Measurements from ENCODE around the gene PDGFRB.

The PDGFRB gene

DNA sequence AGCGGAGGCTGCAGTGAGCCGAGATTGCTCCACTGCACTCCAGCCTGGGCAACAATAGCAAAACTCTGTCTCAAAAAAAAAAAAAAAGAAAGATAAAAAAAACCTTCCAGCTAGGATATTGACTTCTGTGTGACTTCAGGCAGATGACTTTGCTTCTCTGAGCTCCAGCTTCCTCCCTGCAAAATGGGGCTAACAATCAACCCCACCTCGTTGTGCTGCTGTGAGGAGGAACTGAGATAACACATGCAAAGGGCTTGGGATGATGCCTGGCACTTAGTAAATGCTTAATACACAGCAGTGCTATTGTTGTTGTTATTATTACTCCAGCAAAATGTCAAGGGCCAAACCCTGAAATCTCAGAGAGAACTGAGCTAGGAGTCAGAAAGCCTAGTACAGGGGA, 7.4 kb upstream of the PDGFRB start:
- DNase-seq (ENCODE audit: low read depth in 3 of 3): no peak

GRCh38 chr5:150162142-150162513, 6.5 kb upstream of the PDGFRB start:
- DNase-seq (ENCODE audit: low read depth in 3 of 3): no peak

- DNase-seq (ENCODE audit: low read depth in 3 of 3): peak; percentile 52 to 64 (median 53)
These were observed 5.8 kb upstream of the PDGFRB start for GRCh38 chr5:150161242-150162141.

DNA sequence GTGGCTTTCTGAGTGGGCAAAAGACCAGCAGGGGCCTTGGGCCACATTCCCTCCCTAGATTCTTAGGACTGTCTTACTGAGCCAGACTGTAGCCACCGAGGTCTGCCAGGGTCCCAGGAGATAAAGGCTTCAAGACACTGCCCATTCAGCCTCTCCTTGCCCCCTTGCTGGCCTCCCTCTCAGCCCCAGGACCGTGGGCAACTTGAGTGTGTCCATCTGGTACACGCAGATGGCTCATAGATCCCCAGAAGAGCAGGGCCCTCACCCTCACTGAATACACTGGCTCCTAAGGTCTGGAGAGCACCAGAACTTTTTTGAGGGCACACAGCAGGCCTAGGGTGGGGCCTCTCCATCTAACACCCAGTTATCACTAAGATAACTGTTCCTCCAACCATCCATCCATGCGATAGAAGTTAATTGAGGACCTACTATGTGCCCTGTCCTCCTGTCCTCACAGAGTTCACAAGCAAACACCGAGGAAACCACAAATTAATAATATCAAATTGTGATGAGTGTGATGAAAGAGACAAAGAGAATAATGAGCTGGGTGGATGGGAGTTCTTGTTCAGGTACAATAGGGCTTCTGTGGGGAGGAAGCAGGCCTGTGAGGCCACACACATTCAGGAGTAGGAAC, 4.9 kb upstream of the PDGFRB start:
- no peak for DNase-seq (ENCODE audit: low read depth in 3 of 3)

DNA sequence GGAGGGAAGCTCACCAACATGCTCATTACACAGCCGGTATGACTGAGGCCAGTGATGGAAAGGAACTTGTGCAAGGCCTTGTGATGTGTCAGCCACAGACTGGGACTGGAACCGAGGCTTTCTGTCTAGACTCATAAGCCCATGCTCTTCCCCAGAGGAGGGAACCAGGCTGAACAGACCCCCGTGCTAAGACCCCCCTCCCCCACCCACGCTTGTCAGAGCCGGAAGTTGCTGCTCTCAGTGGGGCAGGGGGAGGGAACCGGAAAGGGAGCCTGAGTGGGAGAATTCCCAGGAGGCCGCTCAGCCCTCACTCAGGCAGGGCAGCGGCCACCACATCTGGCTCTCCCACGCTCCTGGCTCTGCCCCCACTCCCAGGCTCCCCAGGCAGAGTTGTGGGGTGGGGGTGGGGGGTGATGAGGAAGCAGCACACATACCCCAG, 4.1 kb upstream of the PDGFRB start:
- DNase-seq (ENCODE audit: low read depth in 3 of 3): no peak

- no peak for DNase-seq (ENCODE audit: low read depth in 3 of 3)
These were observed 3.4 kb upstream of the PDGFRB start for GRCh38 chr5:150159031-150159430.

- no peak for DNase-seq (ENCODE audit: low read depth in 3 of 3)
These were observed 2.7 kb upstream of the PDGFRB start for GRCh38 chr5:150158170-150158949.

- no peak for DNase-seq (ENCODE audit: low read depth in 3 of 3)
These were observed 1.5 kb upstream of the PDGFRB start for GRCh38 chr5:150157168-150157567.

DNA sequence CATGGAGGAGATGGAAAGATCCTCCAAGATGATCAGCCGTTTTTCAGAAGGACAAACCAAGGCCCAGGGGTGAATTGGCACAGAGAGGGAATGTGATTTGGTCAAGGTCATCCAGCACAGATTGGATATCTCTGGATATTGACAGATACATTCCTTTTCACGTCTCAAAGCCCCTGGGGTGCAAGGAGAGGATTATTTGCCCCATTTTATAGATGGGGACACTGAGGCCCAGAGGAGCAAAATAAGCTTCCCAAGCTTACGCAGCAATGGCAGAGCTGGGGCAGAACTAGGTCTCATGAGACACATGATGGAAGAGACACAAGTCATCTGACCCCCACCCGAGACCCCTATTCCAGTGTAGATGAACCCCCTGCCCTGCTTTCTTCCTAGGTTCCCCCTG, 895 bp upstream of the PDGFRB start:
- no peak for DNase-seq (ENCODE audit: low read depth in 3 of 3)

DNA sequence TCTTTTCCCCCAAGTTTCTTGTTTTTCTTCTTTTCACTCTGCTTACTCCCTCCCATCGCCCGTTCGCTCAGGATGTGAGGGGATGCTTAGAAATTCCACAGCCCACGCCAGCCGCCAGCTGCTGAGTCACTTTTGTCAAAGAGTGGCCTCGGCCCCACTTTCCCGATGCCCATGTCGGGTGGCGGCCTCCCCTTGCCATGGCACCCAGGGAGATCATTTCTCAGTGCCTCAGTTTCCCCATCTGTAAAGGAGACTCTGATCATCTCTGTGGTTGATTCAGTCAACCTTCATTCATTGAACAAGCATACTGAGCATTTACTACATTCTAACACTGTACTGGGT, 353 bp upstream of the PDGFRB start:
- DNase-seq (ENCODE audit: low read depth in 3 of 3): no peak

GRCh38 chr5:150154618-150155128, 972 bp downstream of the PDGFRB start:
- no peak for DNase-seq (ENCODE audit: low read depth in 3 of 3)

DNA sequence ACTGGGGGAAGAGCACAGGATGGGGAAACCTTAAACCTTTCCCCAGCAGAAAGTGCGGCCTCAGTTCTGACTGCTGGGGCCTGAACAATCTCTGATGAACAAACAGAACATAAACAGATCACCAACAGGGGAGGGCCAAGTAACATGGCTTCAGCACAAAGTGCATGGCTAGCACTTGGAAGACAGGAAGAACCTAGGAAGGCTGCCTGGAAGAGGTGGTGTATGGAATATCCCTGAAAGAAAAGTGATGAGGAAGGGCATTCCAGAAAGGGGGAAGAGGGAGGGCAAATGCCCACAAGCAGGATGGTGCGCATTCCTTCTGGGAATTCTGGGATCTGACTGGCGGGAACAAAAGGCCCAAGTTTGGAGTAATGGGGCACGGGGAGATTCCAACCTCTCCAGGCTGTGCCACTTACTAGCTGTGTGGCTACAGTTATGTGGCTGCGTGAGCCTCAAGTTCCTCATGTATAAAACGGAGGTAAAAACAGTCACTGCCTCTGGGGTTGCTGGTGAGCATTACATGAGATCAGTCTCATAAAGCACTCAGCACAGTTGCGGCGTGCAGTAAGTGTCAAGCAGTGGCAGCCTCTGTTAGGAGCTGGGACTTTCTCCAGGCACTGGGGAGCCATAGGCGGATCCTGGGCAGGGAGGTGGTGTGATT, 1.6 kb downstream of the PDGFRB start:
- no peak for DNase-seq (ENCODE audit: low read depth in 3 of 3)

GRCh38 chr5:150153483-150153882, 2.2 kb downstream of the PDGFRB start:
- DNase-seq (ENCODE audit: low read depth in 3 of 3): no peak

DNA sequence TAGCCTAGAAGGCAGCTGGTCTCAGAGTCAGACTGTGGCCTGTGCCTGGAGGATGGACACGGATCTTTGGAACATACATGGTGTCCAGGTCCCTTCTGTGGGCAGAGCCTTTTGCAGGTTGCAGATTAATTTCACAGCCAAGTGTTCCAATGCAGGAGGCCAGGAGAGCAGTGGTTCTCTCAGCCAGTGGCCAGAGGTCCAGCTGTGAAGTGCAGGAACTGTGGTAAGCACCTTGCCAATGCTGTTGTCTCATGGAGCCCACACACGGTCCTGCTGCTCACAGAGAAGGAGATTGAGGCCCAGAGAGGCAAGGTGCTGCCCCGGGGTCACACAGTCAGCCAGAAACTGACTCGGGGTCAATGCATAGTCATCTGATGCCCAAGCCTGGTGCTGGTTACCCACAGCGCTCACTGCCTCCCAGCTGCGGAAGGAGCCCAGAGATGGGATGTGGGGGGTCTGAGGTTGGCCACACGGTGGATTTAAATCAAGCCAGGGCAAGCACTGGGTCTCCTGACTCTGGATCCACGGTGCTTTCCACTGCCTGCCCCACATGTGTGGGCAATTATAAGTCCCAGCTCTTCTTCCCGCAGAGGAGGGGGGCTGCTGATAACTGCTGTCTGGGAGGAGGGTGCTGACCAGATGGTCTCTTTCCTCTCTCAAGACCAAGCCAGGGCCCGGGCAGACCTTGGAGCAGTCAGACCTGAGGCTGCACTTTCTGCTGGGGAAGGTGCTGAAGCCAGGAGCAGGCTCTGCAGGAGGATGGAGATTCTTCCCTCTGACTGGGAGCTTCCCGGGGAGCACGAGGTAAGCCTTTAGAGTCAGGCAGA, 2.8 kb downstream of the PDGFRB start:
- DNase-seq (ENCODE audit: low read depth in 3 of 3): no peak

DNA sequence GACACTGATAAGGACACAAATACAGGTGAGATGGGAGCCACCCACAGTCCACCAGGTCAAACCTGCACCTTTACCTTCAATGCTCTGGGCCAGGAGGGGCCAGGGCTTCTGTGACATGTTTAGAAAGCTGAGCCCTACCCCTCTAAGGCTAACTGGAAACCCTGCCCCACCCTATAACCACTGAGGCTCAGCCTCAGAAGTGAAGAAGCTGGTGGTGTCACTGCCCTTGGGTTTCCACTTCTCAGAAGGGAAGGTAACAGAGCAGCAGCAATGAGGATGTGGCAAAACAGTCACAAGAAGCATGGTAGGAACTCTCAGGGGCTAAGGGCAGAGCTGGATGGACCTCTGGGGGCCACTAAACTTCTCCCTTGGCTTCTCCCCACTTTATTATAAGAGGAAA, 6.0 kb downstream of the PDGFRB start:
- no peak for DNase-seq (ENCODE audit: low read depth in 3 of 3)

DNA sequence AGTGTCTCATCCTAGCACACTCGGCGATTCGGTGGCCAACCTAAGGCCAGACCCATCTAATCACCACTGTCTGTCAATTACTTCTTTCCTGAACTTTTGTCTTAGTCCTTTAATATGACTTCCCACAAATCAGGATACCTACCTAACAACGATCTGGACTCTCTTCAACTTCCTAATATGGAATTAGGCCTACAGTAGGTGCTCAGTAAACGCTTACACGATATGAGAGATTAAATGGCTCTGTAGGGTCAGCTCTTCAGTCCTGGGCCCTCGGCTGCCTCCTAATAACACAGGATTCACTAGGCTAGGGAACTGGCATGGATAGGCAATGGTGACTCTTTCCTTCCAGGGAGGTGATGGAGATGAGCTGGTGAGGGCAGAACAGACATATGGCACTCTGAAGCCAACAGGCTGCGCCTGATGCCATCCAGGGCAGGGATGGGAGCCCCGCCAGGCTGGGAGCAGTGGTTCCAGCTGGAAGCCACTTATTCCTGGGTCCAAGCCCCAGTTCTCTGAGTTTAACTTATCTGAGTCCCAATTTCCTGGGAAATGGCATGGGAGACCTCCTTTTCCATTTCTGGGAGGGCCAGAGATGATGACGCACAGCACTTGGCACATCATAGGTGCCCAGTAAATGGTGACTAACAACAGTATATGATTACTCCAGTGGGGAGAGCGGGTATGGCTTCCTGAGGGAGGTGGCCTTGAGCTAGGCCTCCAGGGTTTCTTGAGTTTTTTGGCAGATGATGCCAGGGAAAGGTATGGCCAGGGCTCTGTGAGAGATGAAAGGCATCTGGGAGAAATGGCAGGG, 7.3 kb downstream of the PDGFRB start:
- DNase-seq (ENCODE audit: low read depth in 3 of 3): no peak

- no peak for DNase-seq (ENCODE audit: low read depth in 3 of 3)
These were observed 8.0 kb downstream of the PDGFRB start for GRCh38 chr5:150147670-150148069.

- DNase-seq (ENCODE audit: low read depth in 3 of 3): no peak
These were observed 8.6 kb downstream of the PDGFRB start for GRCh38 chr5:150146862-150147601.

GRCh38 chr5:150146235-150146634, 9.4 kb downstream of the PDGFRB start:
- DNase-seq (ENCODE audit: low read depth in 3 of 3): no peak

Data from stimulated activated CD4-positive, alpha-beta T cell treated with anti-CD3 and anti-CD28 coated beads, TNF-alpha, amount 100 ng/mL, for 4 hours (primary cell).